Measurements from ENCODE around the gene TUBA4B. TPM values are rescaled to one million over a fixed set of nuclear protein-coding genes. Genes with fewer than 3 reads are reported as not detected.
A peak's percentile ranks its signal among the peaks of the same experiment; 100 is the strongest.

TUBA4B gene
- total RNA-seq, 2 donors from 2014 or later: not detected

- TF ChIP-seq POLR2AphosphoS5 (IDR thresholded peaks at IDR 0.05) (peak; percentile 100), POLR2A (IDR thresholded peaks at IDR 0.05) (peak; percentile 100), CTCF (IDR thresholded peaks at IDR 0.05) (peak in 2 of 4 experiments; percentile 36 to 57)
- under 1% methylated on average over 60 of the region's 76 CpGs for WGBS
- Histone ChIP-seq H3K4me3 (peak within 1 kb of the TSS; percentile 71 to 74), H3K27ac (peak within 1 kb of the TSS; percentile 98 to 99), H3K36me3 (peaks cover 0 to 4% of the 10 kb centered on the region in 2 donors), H3K4me1 (replicated peaks) (peaks cover 11% of the 10 kb centered on the region), H3K9me3 (no peaks in the 10 kb centered on the region), H3K27me3 (replicated peaks; ENCODE audit: insufficient read depth) (no peaks in the 10 kb centered on the region)
- intact Hi-C loops (cut with DNase I): loop anchor here (1.0 kb wide), 1 partner anchor 46 kb away; the partner anchor contains the start of gene NHEJ1
- peak; percentile 96 for DNase-seq (ENCODE audit: low spot score)
Measured at GRCh38 chr2:219206328-219207133, 46.5 kb upstream of the TUBA4B start, which contains the start of gene ZFAND2B. TSS of gene ZFAND2B (plus strand) at chr2:219206782. CDS start at chr2:219206988, 206 bp downstream.

- intact Hi-C loops (cut with DNase I): no loop called here
- DNase-seq (ENCODE audit: low spot score): no peak
- 8% methylated on average over 18 of the region's 22 CpGs for WGBS
- no peaks in the 10 kb centered on the region for H3K27me3 ChIP-seq (replicated peaks; ENCODE audit: insufficient read depth)
- H3K4me1 ChIP-seq (replicated peaks): peaks cover 11% of the 10 kb centered on the region
- H3K27ac ChIP-seq: peak overlapping the region; percentile 98 to 99
- TF ChIP-seq POLR2A (IDR thresholded peaks at IDR 0.05): no peak
- TF ChIP-seq POLR2AphosphoS5 (IDR thresholded peaks at IDR 0.05): no peak
- no peak for TF ChIP-seq CTCF (IDR thresholded peaks at IDR 0.05)
- H3K4me3 ChIP-seq: peak overlapping the region; percentile 71 to 74
- H3K9me3 ChIP-seq: no peaks in the 10 kb centered on the region
- H3K36me3 ChIP-seq: peaks cover 3 to 4% of the 10 kb centered on the region in 2 donors
Measured at GRCh38 chr2:219207134-219207883, 45.7 kb upstream of the TUBA4B start.

- intact Hi-C loops (cut with DNase I): no loop called here
- Histone ChIP-seq H3K9me3 (no peaks in the 10 kb centered on the region), H3K27me3 (replicated peaks; ENCODE audit: insufficient read depth) (no peaks in the 10 kb centered on the region), H3K27ac (peak overlapping the region; percentile 98 to 99), H3K36me3 (peaks cover 3 to 4% of the 10 kb centered on the region in 2 donors), H3K4me3 (peak overlapping the region in 1 of 2 donors; percentile 74), H3K4me1 (replicated peaks) (peaks cover 11% of the 10 kb centered on the region)
- DNase-seq (ENCODE audit: low spot score): peak; percentile 33
- no peak for TF ChIP-seq POLR2A (IDR thresholded peaks at IDR 0.05)
- peak; percentile 33 for TF ChIP-seq POLR2AphosphoS5 (IDR thresholded peaks at IDR 0.05)
- 46% methylated on average over 17 of the region's 17 CpGs for WGBS
Measured at GRCh38 chr2:219207884-219208740, 44.9 kb upstream of the TUBA4B start.

GRCh38 chr2:219209236-219210195, 43.5 kb upstream of the TUBA4B start:
- Histone ChIP-seq H3K4me3 (no peak overlapping the region), H3K4me1 (replicated peaks) (peaks cover 11% of the 10 kb centered on the region), H3K27ac (peak overlapping the region in 1 of 2 donors; percentile 10), H3K9me3 (no peaks in the 10 kb centered on the region), H3K36me3 (peaks cover 3 to 10% of the 10 kb centered on the region in 2 donors), H3K27me3 (replicated peaks; ENCODE audit: insufficient read depth) (no peaks in the 10 kb centered on the region)
- TF ChIP-seq POLR2AphosphoS5 (IDR thresholded peaks at IDR 0.05): no peak
- no peak for TF ChIP-seq CTCF (IDR thresholded peaks at IDR 0.05)
- no peak for TF ChIP-seq POLR2A (IDR thresholded peaks at IDR 0.05)
- WGBS: 82% methylated on average over 18 of the region's 18 CpGs
- intact Hi-C loops (cut with DNase I): loop anchor here (10.0 kb wide), 1 partner anchor 85 kb away; no protein-coding TSS in a partner anchor
- no peak for DNase-seq (ENCODE audit: low spot score)

All from prostate gland (tissue), 2 donors.